ENCODE results near the gene EPB41. TPM values are rescaled to one million over a fixed set of nuclear protein-coding genes. Genes with fewer than 3 reads are reported as not detected.
"Not testable (repeated sequence)": the region's sequence is repeated elsewhere in the genome, so short reads cannot be mapped to it uniquely, and the experiment has no call there.

The EPB41 gene
- 10 to 100 TPM; 40.0 to 63.2 TPM for total RNA-seq

GRCh38 chr1:28914228-28915030 lies at the start of gene EPB41:
EPB41 (plus strand) TSS chr1:28914569; CDS start chr1:28987438, 72,869 bp downstream.
- peaks cover 37% of the 10 kb centered on the region for H3K4me1 Mint-ChIP-seq
- no peaks in the 10 kb centered on the region for H3K36me3 Mint-ChIP-seq (ENCODE audit: low read depth)
- ATAC-seq (replicated peaks): peak; percentile 85
- H3K27ac Mint-ChIP-seq: peak within 1 kb of the TSS; percentile 88
- H3K4me3 Mint-ChIP-seq: peak within 1 kb of the TSS; percentile 94
- H3K27me3 Mint-ChIP-seq: no peaks in the 10 kb centered on the region
- no peaks in the 10 kb centered on the region for H3K9me3 Mint-ChIP-seq

- H3K9me3 Mint-ChIP-seq: no peaks in the 10 kb centered on the region
- no peak for ATAC-seq (replicated peaks)
- H3K27ac Mint-ChIP-seq: no peak overlapping the region
- no peak overlapping the region for H3K4me3 Mint-ChIP-seq
- no peaks in the 10 kb centered on the region for H3K4me1 Mint-ChIP-seq
- H3K36me3 Mint-ChIP-seq (ENCODE audit: low read depth): no peaks in the 10 kb centered on the region
- H3K27me3 Mint-ChIP-seq: peaks cover 2% of the 10 kb centered on the region
Measured at GRCh38 chr1:28864695-28865094, 49.7 kb upstream of the EPB41 start.

- peaks cover 4% of the 10 kb centered on the region for H3K27me3 Mint-ChIP-seq
- no peak overlapping the region for H3K27ac Mint-ChIP-seq
- ATAC-seq (replicated peaks): no peak
- no peaks in the 10 kb centered on the region for H3K9me3 Mint-ChIP-seq
- H3K4me1 Mint-ChIP-seq: no peaks in the 10 kb centered on the region
- H3K36me3 Mint-ChIP-seq (ENCODE audit: low read depth): no peaks in the 10 kb centered on the region
- H3K4me3 Mint-ChIP-seq: no peak overlapping the region
Measured at GRCh38 chr1:28865997-28866650, 48.2 kb upstream of the EPB41 start.

GRCh38 chr1:28867850-28868249 lies 46.5 kb upstream of the EPB41 start:
- Mint-ChIP-seq H3K36me3 (ENCODE audit: low read depth) (no peaks in the 10 kb centered on the region), H3K27ac (no peak overlapping the region), H3K27me3 (peaks cover 8% of the 10 kb centered on the region), H3K4me3 (no peak overlapping the region), H3K9me3 (no peaks in the 10 kb centered on the region), H3K4me1 (no peaks in the 10 kb centered on the region)
- ATAC-seq (replicated peaks): no peak

- no peak overlapping the region for H3K27ac Mint-ChIP-seq
- no peaks in the 10 kb centered on the region for H3K36me3 Mint-ChIP-seq (ENCODE audit: low read depth)
- H3K4me1 Mint-ChIP-seq: no peaks in the 10 kb centered on the region
- no peak overlapping the region for H3K4me3 Mint-ChIP-seq
- H3K9me3 Mint-ChIP-seq: no peaks in the 10 kb centered on the region
- ATAC-seq (replicated peaks): no peak
- H3K27me3 Mint-ChIP-seq: peaks cover 8% of the 10 kb centered on the region
Measured at GRCh38 chr1:28869952-28870351, 44.4 kb upstream of the EPB41 start.

- H3K36me3 Mint-ChIP-seq (ENCODE audit: low read depth): no peaks in the 10 kb centered on the region
- H3K27me3 Mint-ChIP-seq: peaks cover 8% of the 10 kb centered on the region
- H3K9me3 Mint-ChIP-seq: no peaks in the 10 kb centered on the region
- no peak overlapping the region for H3K27ac Mint-ChIP-seq
- no peaks in the 10 kb centered on the region for H3K4me1 Mint-ChIP-seq
- H3K4me3 Mint-ChIP-seq: no peak overlapping the region
- no peak for ATAC-seq (replicated peaks)
Measured at GRCh38 chr1:28871631-28872401, 42.6 kb upstream of the EPB41 start.

- not testable (repeated sequence) for H3K27ac Mint-ChIP-seq
Measured at GRCh38 chr1:28875134-28875533, 39.2 kb upstream of the EPB41 start.

GRCh38 chr1:28877132-28877781 lies 37.1 kb upstream of the EPB41 start:
- peak; percentile 74 for ATAC-seq (replicated peaks)
- Mint-ChIP-seq H3K4me3 (no peak overlapping the region), H3K27me3 (peaks cover 2% of the 10 kb centered on the region), H3K4me1 (peaks cover 5% of the 10 kb centered on the region), H3K9me3 (no peaks in the 10 kb centered on the region), H3K27ac (no peak overlapping the region), H3K36me3 (ENCODE audit: low read depth) (no peaks in the 10 kb centered on the region)

More at GRCh38 chr1:28875134-28875533, 39.2 kb upstream of the EPB41 start:
- not testable (repeated sequence) for H3K9me3 Mint-ChIP-seq; H3K4me1 Mint-ChIP-seq; H3K27me3 Mint-ChIP-seq; ATAC-seq (replicated peaks); H3K4me3 Mint-ChIP-seq; H3K36me3 Mint-ChIP-seq (ENCODE audit: low read depth)

GRCh38 chr1:28878796-28879195 lies 35.6 kb upstream of the EPB41 start:
- Mint-ChIP-seq H3K27me3 (no peaks in the 10 kb centered on the region), H3K4me3 (no peak overlapping the region), H3K36me3 (ENCODE audit: low read depth) (no peaks in the 10 kb centered on the region), H3K27ac (no peak overlapping the region), H3K4me1 (peaks cover 7% of the 10 kb centered on the region), H3K9me3 (no peaks in the 10 kb centered on the region)
- no peak for ATAC-seq (replicated peaks)

- no peaks in the 10 kb centered on the region for H3K9me3 Mint-ChIP-seq
- H3K27me3 Mint-ChIP-seq: no peaks in the 10 kb centered on the region
- H3K36me3 Mint-ChIP-seq (ENCODE audit: low read depth): no peaks in the 10 kb centered on the region
- H3K27ac Mint-ChIP-seq: peak overlapping the region; percentile 71
- ATAC-seq (replicated peaks): peak; percentile 34
- peak overlapping the region; percentile 30 for H3K4me3 Mint-ChIP-seq
- peaks cover 24% of the 10 kb centered on the region for H3K4me1 Mint-ChIP-seq
Measured at GRCh38 chr1:28882009-28882628, 32.2 kb upstream of the EPB41 start.

- no peaks in the 10 kb centered on the region for H3K27me3 Mint-ChIP-seq
- peaks cover 28% of the 10 kb centered on the region for H3K4me1 Mint-ChIP-seq
- peak overlapping the region; percentile 7 for H3K27ac Mint-ChIP-seq
Measured at GRCh38 chr1:28883242-28883616, 31.1 kb upstream of the EPB41 start.

GRCh38 chr1:28885472-28885877 lies 28.9 kb upstream of the EPB41 start:
- H3K36me3 Mint-ChIP-seq (ENCODE audit: low read depth): no peaks in the 10 kb centered on the region
- no peak for ATAC-seq (replicated peaks)
- H3K27ac Mint-ChIP-seq: peak overlapping the region; percentile 85
- no peaks in the 10 kb centered on the region for H3K9me3 Mint-ChIP-seq
- H3K4me3 Mint-ChIP-seq: peak overlapping the region; percentile 87
- H3K27me3 Mint-ChIP-seq: no peaks in the 10 kb centered on the region
- peaks cover 28% of the 10 kb centered on the region for H3K4me1 Mint-ChIP-seq

More at GRCh38 chr1:28883242-28883616, 31.1 kb upstream of the EPB41 start:
- no peaks in the 10 kb centered on the region for H3K9me3 Mint-ChIP-seq
- no peak for ATAC-seq (replicated peaks)
- H3K36me3 Mint-ChIP-seq (ENCODE audit: low read depth): no peaks in the 10 kb centered on the region
- H3K4me3 Mint-ChIP-seq: no peak overlapping the region

- Mint-ChIP-seq H3K4me1 (peaks cover 28% of the 10 kb centered on the region), H3K9me3 (no peaks in the 10 kb centered on the region), H3K27ac (peak overlapping the region; percentile 85), H3K27me3 (no peaks in the 10 kb centered on the region), H3K36me3 (ENCODE audit: low read depth) (peaks cover 6% of the 10 kb centered on the region), H3K4me3 (peak overlapping the region; percentile 87)
- no peak for ATAC-seq (replicated peaks)
Measured at GRCh38 chr1:28885977-28886730, 28.2 kb upstream of the EPB41 start.
